DND-41 (cell line): Measurements from ENCODE around the gene PCDHGB6.
"Not testable (repeated sequence)": the region's sequence is repeated elsewhere in the genome, so short reads cannot be mapped to it uniquely, and the experiment has no call there.

Experiments used
- ATAC-seq: fragments of 200-7000 bp; cut with Tn5 transposase; 3 replicates; pipeline ENCODE4 v1.9.1; 2021; ENCODE audit warnings: low read depth; ENCODE audit not compliant: insufficient read depth
- DNase-seq: peaks from one replicate; pipeline ENCODE4 v3.0.0-alpha.2; 2020
- H2AFZ ChIP-seq: 2 replicates; pipeline ENCODE4 v1.6.0; 2012; ENCODE audit warnings: low read depth, low read length
- H3K27ac ChIP-seq: 2 replicates; pipeline ENCODE4 v1.5.1; 2012; ENCODE audit warnings: low read length, inconsistent platforms
- H3K27me3 ChIP-seq: fragments of 200-600 bp; sonication (generic); 2 replicates; pipeline ENCODE4 v1.6.0; 2012; ENCODE audit warnings: low read length, mild to moderate bottlenecking, inconsistent platforms; ENCODE audit not compliant: insufficient read depth, poor library complexity
- H3K36me3 ChIP-seq: 2 replicates; pipeline ENCODE4 v1.5.1; 2012; ENCODE audit warnings: low read length, inconsistent platforms; ENCODE audit not compliant: insufficient read depth
- H3K4me1 ChIP-seq: 2 replicates; pipeline ENCODE4 v1.5.1; 2012; ENCODE audit warnings: mild to moderate bottlenecking, low read length; ENCODE audit not compliant: insufficient read depth
- H3K4me2 ChIP-seq: 2 replicates; pipeline ENCODE4 v1.6.0; 2012; ENCODE audit warnings: mild to moderate bottlenecking, moderate library complexity, low read length, inconsistent platforms; ENCODE audit not compliant: insufficient read depth
- H3K4me3 ChIP-seq, 2 experiments: fragments of 200-600 bp in 1 of 2; shearing (Covaris generic) in 1 of 2; 2 replicates each; pipeline ENCODE4 v1.5.1; 2012 to 2016; ENCODE audit warnings: inconsistent platforms in 2 of 2, low read length in 2 of 2, mild to moderate bottlenecking in 2 of 2, low read depth in 1 of 2, moderate library complexity in 1 of 2
- H3K79me2 ChIP-seq: 2 replicates; pipeline ENCODE4 v1.6.0; 2012; ENCODE audit warnings: low read length, inconsistent platforms; ENCODE audit not compliant: insufficient read depth
- H3K9ac ChIP-seq: 2 replicates; pipeline ENCODE4 v1.6.0; 2012; ENCODE audit warnings: low read depth, mild to moderate bottlenecking, inconsistent platforms, low read length, moderate library complexity
- H3K9me3 ChIP-seq: 2 replicates; pipeline ENCODE4 v1.5.1; 2012; ENCODE audit warnings: low read length, moderate library complexity, mild to moderate bottlenecking, inconsistent platforms; ENCODE audit not compliant: insufficient read depth, severe bottlenecking
- H4K20me1 ChIP-seq: 2 replicates; pipeline ENCODE4 v1.6.0; 2012; ENCODE audit warnings: low read length; ENCODE audit not compliant: insufficient read depth
- EZH2 ChIP-seq: IDR thresholded peaks from 3 replicates; pipeline ENCODE4 v1.6.1; 2012; ENCODE audit warnings: borderline replicate concordance, low read depth, mild to moderate bottlenecking, moderate library complexity, low read length, inconsistent platforms; ENCODE audit not compliant: severe bottlenecking
- TF ChIP-seq, protein P1 (sequence below): IDR thresholded peaks from 2 replicates; pipeline ENCODE4 v1.5.1; 2012; ENCODE audit warnings: borderline replicate concordance, low read length, moderate library complexity, mild to moderate bottlenecking; ENCODE audit not compliant: poor library complexity, severe bottlenecking; ENCODE audit errors: extremely low read depth

The PCDHGB6 gene

DNA sequence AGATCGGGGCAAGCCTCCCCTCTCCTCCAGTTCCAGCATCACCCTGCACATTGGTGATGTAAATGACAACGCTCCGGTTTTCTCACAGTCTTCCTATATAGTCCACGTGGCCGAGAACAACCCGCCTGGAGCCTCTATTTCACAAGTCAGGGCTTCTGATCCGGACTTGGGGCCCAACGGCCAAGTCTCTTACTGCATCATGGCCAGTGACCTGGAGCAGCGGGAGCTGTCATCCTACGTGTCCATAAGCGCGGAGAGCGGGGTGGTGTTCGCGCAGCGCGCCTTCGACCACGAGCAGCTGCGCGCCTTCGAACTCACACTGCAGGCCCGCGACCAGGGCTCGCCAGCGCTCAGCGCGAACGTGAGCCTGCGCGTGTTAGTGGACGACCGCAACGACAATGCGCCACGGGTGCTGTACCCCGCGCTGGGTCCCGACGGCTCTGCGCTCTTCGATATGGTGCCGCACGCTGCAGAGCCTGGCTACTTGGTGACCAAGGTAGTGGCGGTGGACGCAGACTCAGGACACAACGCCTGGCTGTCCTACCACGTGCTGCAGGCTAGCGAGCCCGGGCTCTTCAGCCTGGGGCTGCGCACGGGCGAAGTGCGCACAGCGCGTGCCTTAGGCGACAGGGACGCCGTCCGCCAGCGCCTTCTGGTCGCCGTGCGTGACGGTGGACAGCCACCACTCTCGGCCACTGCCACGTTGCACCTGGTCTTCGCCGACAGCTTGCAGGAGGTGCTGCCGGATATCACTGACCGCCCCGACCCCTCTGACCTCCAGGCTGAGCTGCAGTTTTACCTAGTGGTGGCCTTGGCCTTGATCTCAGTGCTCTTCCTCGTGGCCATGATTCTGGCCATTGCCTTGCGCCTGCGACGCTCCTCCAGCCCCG, 18.4 kb upstream of the PCDHGB6 start:
- DNase-seq (no peak), ATAC-seq (no peak)
- no peaks in the 10 kb centered on the region for H3K36me3 ChIP-seq
- no peak overlapping the region for H2AFZ ChIP-seq
- no peak for TF ChIP-seq EZH2
- TF ChIP-seq, protein P1, sequence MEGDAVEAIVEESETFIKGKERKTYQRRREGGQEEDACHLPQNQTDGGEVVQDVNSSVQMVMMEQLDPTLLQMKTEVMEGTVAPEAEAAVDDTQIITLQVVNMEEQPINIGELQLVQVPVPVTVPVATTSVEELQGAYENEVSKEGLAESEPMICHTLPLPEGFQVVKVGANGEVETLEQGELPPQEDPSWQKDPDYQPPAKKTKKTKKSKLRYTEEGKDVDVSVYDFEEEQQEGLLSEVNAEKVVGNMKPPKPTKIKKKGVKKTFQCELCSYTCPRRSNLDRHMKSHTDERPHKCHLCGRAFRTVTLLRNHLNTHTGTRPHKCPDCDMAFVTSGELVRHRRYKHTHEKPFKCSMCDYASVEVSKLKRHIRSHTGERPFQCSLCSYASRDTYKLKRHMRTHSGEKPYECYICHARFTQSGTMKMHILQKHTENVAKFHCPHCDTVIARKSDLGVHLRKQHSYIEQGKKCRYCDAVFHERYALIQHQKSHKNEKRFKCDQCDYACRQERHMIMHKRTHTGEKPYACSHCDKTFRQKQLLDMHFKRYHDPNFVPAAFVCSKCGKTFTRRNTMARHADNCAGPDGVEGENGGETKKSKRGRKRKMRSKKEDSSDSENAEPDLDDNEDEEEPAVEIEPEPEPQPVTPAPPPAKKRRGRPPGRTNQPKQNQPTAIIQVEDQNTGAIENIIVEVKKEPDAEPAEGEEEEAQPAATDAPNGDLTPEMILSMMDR, result no peak
- H3K9ac ChIP-seq, result no peak overlapping the region
- no peaks in the 10 kb centered on the region for H3K4me1 ChIP-seq
- no peak overlapping the region for H3K27ac ChIP-seq
- no peaks in the 10 kb centered on the region for H3K27me3 ChIP-seq
- no peaks in the 10 kb centered on the region for H3K79me2 ChIP-seq
- H3K4me2 ChIP-seq, result no peak overlapping the region
- no peaks in the 10 kb centered on the region for H3K9me3 ChIP-seq
- H3K4me3 ChIP-seq, result no peak overlapping the region
- H4K20me1 ChIP-seq, result no peaks in the 10 kb centered on the region

DNA sequence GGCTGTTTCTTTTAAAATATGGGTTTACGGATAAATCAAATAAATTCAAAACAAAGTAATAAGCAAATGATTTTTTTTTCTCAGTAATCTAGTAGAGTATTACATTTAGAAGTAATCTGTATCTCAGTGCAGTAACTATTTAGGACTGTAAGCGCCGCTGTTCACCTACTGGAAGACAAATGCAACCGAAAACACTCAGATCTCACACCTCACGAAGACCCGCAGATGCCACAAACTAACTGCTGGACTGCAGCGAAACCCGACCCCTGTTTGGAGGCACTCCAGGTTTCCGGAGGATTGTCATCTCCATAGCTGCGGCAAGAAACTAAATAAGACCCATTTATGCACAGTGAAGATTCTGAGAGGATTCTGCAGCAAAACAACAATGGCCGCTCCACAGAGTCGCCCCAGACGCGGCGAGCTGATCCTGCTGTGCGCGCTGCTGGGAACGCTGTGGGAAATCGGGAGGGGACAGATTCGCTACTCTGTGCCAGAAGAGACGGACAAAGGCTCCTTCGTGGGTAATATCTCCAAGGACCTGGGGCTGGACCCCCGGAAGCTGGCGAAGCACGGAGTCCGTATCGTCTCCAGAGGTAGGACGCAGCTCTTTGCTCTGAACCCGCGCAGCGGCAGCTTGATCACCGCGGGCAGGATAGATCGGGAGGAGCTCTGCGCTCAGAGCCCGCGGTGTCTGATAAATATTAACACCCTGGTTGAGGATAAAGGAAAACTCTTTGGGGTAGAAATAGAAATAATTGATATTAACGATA, 15.2 kb upstream of the PCDHGB6 start, which contains the start of gene PCDHGA8:
Gene PCDHGA8, plus strand, starts transcription at position 205 of the 770 bp plus-strand sequence. Its CDS starts 181 bp downstream, at position 386.
- Histone ChIP-seq H3K36me3 (no peaks in the 10 kb centered on the region), H4K20me1 (no peaks in the 10 kb centered on the region), H3K4me1 (no peaks in the 10 kb centered on the region), H3K27me3 (no peaks in the 10 kb centered on the region), H3K9ac (no peak within 1 kb of the TSS), H2AFZ (no peak within 1 kb of the TSS), H3K79me2 (no peaks in the 10 kb centered on the region), H3K4me2 (no peak within 1 kb of the TSS), H3K9me3 (no peaks in the 10 kb centered on the region), H3K4me3 (no peak within 1 kb of the TSS), H3K27ac (no peak within 1 kb of the TSS)
- ATAC-seq (no peak), DNase-seq (no peak)
- TF ChIP-seq, protein P1, result no peak
- no peak for TF ChIP-seq EZH2

DNA sequence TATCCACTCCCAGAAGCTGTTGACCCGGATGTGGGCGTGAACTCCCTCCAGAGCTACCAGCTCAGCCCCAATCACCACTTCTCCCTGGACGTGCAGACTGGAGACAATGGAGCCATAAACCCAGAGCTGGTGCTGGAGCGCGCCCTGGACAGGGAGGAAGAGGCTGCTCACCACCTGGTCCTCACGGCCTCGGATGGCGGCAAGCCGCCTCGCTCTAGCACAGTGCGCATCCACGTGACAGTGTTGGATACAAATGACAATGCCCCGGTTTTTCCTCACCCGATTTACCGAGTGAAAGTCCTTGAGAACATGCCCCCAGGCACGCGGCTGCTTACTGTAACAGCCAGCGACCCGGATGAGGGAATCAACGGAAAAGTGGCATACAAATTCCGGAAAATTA, 14.6 kb upstream of the PCDHGB6 start:
- no peaks in the 10 kb centered on the region for H3K4me1 ChIP-seq
- H3K27ac ChIP-seq, result no peak overlapping the region
- H3K9ac ChIP-seq, result no peak overlapping the region
- H4K20me1 ChIP-seq, result no peaks in the 10 kb centered on the region
- H2AFZ ChIP-seq, result no peak overlapping the region
- no peak overlapping the region for H3K4me2 ChIP-seq
- no peaks in the 10 kb centered on the region for H3K79me2 ChIP-seq
- no peak for TF ChIP-seq EZH2
- TF ChIP-seq, protein P1, result no peak
- DNase-seq (no peak), ATAC-seq (no peak)
- H3K27me3 ChIP-seq, result no peaks in the 10 kb centered on the region
- H3K9me3 ChIP-seq, result no peaks in the 10 kb centered on the region
- H3K36me3 ChIP-seq, result no peaks in the 10 kb centered on the region
- no peak overlapping the region for H3K4me3 ChIP-seq

DNA sequence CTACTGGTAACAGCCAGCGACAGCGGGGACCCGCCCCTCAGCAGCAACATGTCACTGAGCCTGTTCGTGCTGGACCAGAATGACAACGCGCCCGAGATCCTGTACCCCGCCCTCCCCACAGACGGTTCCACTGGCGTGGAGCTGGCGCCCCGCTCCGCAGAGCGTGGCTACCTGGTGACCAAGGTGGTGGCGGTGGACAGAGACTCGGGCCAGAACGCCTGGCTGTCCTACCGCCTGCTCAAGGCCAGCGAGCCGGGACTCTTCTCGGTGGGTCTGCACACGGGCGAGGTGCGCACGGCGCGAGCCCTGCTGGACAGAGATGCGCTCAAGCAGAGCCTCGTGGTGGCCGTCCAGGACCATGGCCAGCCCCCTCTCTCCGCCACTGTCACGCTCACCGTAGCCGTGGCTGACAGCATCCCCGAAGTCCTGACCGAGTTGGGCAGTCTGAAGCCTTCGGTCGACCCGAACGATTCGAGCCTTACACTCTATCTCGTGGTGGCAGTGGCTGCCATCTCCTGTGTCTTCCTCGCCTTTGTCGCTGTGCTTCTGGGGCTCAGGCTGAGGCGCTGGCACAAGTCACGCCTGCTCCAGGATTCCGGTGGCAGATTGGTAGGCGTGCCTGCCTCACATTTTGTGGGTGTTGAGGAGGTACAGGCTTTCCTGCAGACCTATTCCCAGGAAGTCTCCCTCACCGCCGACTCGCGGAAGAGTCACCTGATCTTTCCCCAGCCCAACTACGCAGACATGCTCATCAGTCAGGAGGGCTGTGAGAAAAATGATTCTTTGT, 13.2 kb upstream of the PCDHGB6 start:
- not testable (repeated sequence) for H3K79me2 ChIP-seq, H4K20me1 ChIP-seq, H3K27ac ChIP-seq, H3K36me3 ChIP-seq, H3K4me1 ChIP-seq, H3K9ac ChIP-seq, H3K27me3 ChIP-seq, H3K4me2 ChIP-seq, DNase-seq, H3K4me3 ChIP-seq, H3K9me3 ChIP-seq, ATAC-seq, H2AFZ ChIP-seq
